ENCODE results near the gene E2F4. TPM values are rescaled to one million over a fixed set of nuclear protein-coding genes. Genes with fewer than 3 reads are reported as not detected.

E2F4 gene
- total and polyA plus RNA-seq, 2 of the 8 experiments (the other 6 are each of a cell fraction or from before 2014, with no cell fraction given), result 79.9 to 157 TPM

- Histone ChIP-seq H4K5ac (ENCODE audit: insufficient read length, low read depth, low read length) (no peak overlapping the region), H2BK12ac (ENCODE audit: low read depth, low read length) (no peak overlapping the region), H3K4me1 (replicated peaks in 1 of 4; ENCODE audit: control insufficient read depth in 3 of 4, insufficient read depth in 4 of 4, low read length in 3 of 4) (peaks cover 3 to 8% (median 7%) of the 10 kb centered on the region in 4 experiments; a peak in 6 of 7 replicates), H3K18ac (ENCODE audit: extremely low read depth, low read length) (no peak overlapping the region), H2BK15ac (ENCODE audit: low read length) (no peak overlapping the region), H2BK5ac (ENCODE audit: low read depth, low read length) (peak overlapping the region; percentile 66; the same call in 1 of the 2 replicates), H2AFZ (ENCODE audit: low read length) (no peak overlapping the region), H3K27me3 (replicated peaks in 1 of 4; ENCODE audit: control insufficient read depth in 3 of 4, extremely low read depth in 1 of 4, insufficient read depth in 3 of 4, low read length in 3 of 4) (no peaks in the 10 kb centered on the region), H3K14ac (ENCODE audit: insufficient read length) (no peak overlapping the region), H4K20me1 (replicated peaks in 1 of 2; ENCODE audit: control insufficient read depth in 1 of 2, insufficient read depth in 2 of 2, low read length in 2 of 2) (peaks cover 0 to 9% of the 10 kb centered on the region in 2 experiments), H3K79me2 (ENCODE audit: control insufficient read depth in 1 of 2, insufficient read depth in 2 of 2, low read length in 2 of 2) (no peaks in the 10 kb centered on the region), H3K23ac (ENCODE audit: insufficient read length) (no peak overlapping the region), H3K4me2 (ENCODE audit: insufficient read depth in 1 of 2, low read depth in 2 of 2, low read length in 2 of 2) (no peak overlapping the region), H4K91ac (replicated peaks; ENCODE audit: insufficient read length, low read length) (no peak overlapping the region), H2AK5ac (ENCODE audit: low read depth, low read length) (no peak overlapping the region), H4K8ac (ENCODE audit: extremely low read depth, insufficient read depth, low read length) (no peak overlapping the region), H3K9me3 (ENCODE audit: insufficient read depth in 2 of 2, low read depth in 1 of 2, low read length in 1 of 2) (no peaks in the 10 kb centered on the region), H3K36me3 (ENCODE audit: control insufficient read depth in 2 of 4, insufficient read depth in 4 of 4, low read length in 3 of 4) (peaks cover 5 to 21% (median 13%) of the 10 kb centered on the region in 4 experiments; a peak in 5 of 8 replicates), H3K79me1 (ENCODE audit: low read depth, low read length) (peaks cover 14% of the 10 kb centered on the region), H3K27ac (ENCODE audit: low read depth, low read length) (no peak overlapping the region), H3K56ac (replicated peaks; ENCODE audit: insufficient read length, low read depth, low read length) (no peak overlapping the region), H3K4me3 (ENCODE audit: extremely low read depth in 1 of 4, insufficient read depth in 2 of 4, low read depth in 3 of 4, low read length in 4 of 4) (no peak overlapping the region), H3K23me2 (ENCODE audit: low read depth, low read length) (no peaks in the 10 kb centered on the region), H3K4ac (replicated peaks; ENCODE audit: insufficient read length, low read depth, low read length) (no peak overlapping the region), H2BK20ac (ENCODE audit: low read length) (no peak overlapping the region), H2BK120ac (replicated peaks; ENCODE audit: low read depth, low read length) (no peak overlapping the region), H3K9ac (replicated peaks in 1 of 4; ENCODE audit: extremely low read depth in 1 of 4, low read depth in 3 of 4, low read length in 3 of 4) (no peak overlapping the region; a peak in 1 of 7 replicates)
- 95% methylated on average over 16 of the region's 16 CpGs; no CpG with 5 or more reads in 1 of the 2 experiments for WGBS, 2 experiments (ENCODE audit: extremely low coverage in 1 of 2, insufficient coverage in 1 of 2, insufficient read length in 1 of 2, insufficient replicate concordance in 2 of 2, low coverage in 1 of 2, low lambda C conversion rate in 2 of 2, missing lambda C conversion rate in 1 of 2)
- ChIA-PET CTCF (ENCODE audit: partially characterized antibody) (interaction anchor here (0.6 to 4.6 kb wide), 11 partner anchors 9 to 586 kb away, joined by 3 to 23 read pairs (median 4); partner anchors contain the start of genes ELMO3, KCTD19, LRRC36 and NOL3), POLR2A (ENCODE audit: partially characterized antibody) (interaction anchor here (0.8 to 11.2 kb wide), 7 partner anchors 9 to 190 kb away, joined by 3 to 111 read pairs (median 4); partner anchors contain the start of genes FHOD1, SLC9A5 and TMEM208)
- DNase-seq (ENCODE audit: low read depth in 1 of 2, low spot score in 2 of 2), result no peak
- no peak for FAIRE-seq
- TF ChIP-seq HDAC2 (IDR thresholded peaks at IDR 0.05; ENCODE audit: borderline replicate concordance in 1 of 2, low read depth in 2 of 2, low read length in 2 of 2) (no peak), E2F6 (IDR thresholded peaks at IDR 0.05) (no peak), POLR2A (IDR thresholded peaks at IDR 0.05; ENCODE audit: control extremely low read depth in 1 of 2, low read depth in 2 of 2, low read length in 2 of 2) (no peak), EZH2 (IDR thresholded peaks at IDR 0.05; ENCODE audit: low read depth, low read length, severe bottlenecking) (no peak), CTBP2 (IDR thresholded peaks at IDR 0.05; ENCODE audit: borderline replicate concordance, insufficient read depth, insufficient read length, low read length) (no peak)
Observed at GRCh38 chr16:67237396-67238277, 45.7 kb downstream of the E2F4 start.
